Mucosa of gallbladder (tissue), 1 donor: ENCODE results near the gene RNU11. TPM values are rescaled to one million over a fixed set of nuclear protein-coding genes. Genes with fewer than 3 reads are reported as not detected.
A peak's percentile ranks its signal among the peaks of the same experiment; 100 is the strongest.
"Not testable (repeated sequence)": the region's sequence is repeated elsewhere in the genome, so short reads cannot be mapped to it uniquely, and the experiment has no call there.

ENCODE experiments used
- DNase-seq: peaks from one replicate; pipeline ENCODE4 v3.0.0-alpha.2; 2020; ENCODE audit warnings: low spot score
- total RNA-seq: library from RNA; stranded (reverse); gene quantifications from one replicate; pipeline ENCODE4 v1.2.1, GENCODE V29; 2021
- donor health status: DM: no; HTN: no; CAD: no.

RNU11 gene
- total RNA-seq = not detected

GRCh38 chr1:28648474-28649198, at the start of gene RNU11:
RNU11 (plus strand) TSS chr1:28648600.
- DNase-seq = peak; percentile 91

GRCh38 chr1:28601696-28602095, 46.7 kb upstream of the RNU11 start:
- no peak for DNase-seq

- peak; percentile 64 for DNase-seq
These were observed 45.6 kb upstream of the RNU11 start for GRCh38 chr1:28602536-28603439.

GRCh38 chr1:28604411-28604810, 44.0 kb upstream of the RNU11 start:
- no peak for DNase-seq

GRCh38 chr1:28604962-28605361, 43.4 kb upstream of the RNU11 start:
- DNase-seq = no peak

- no peak for DNase-seq
These were observed 41.6 kb upstream of the RNU11 start for GRCh38 chr1:28606771-28607170.

- no peak for DNase-seq
These were observed 35.2 kb upstream of the RNU11 start for GRCh38 chr1:28613175-28613574.

- no peak for DNase-seq
These were observed 16.7 kb upstream of the RNU11 start for GRCh38 chr1:28631713-28632112.

- DNase-seq = no peak
These were observed 15.8 kb upstream of the RNU11 start for GRCh38 chr1:28632560-28632959.

- DNase-seq = no peak
These were observed 7.6 kb upstream of the RNU11 start for GRCh38 chr1:28640766-28641165.

GRCh38 chr1:28642056-28642846, 6.1 kb upstream of the RNU11 start:
- no peak for DNase-seq

- peak; percentile 95 for DNase-seq
These were observed 5.4 kb upstream of the RNU11 start, which contains the start of gene TAF12 for GRCh38 chr1:28642847-28643635. TAF12 (minus strand) TSS chr1:28643067; CDS start chr1:28622081, 20,986 bp downstream.

- no peak for DNase-seq
These were observed 3.9 kb upstream of the RNU11 start for GRCh38 chr1:28644494-28644893.

GRCh38 chr1:28645406-28645805, 3.0 kb upstream of the RNU11 start:
- DNase-seq = not testable (repeated sequence)

GRCh38 chr1:28646040-28646439, 2.4 kb upstream of the RNU11 start:
- no peak for DNase-seq

- DNase-seq = peak; percentile 91
These were observed 359 bp upstream of the RNU11 start for GRCh38 chr1:28648008-28648473.

- not testable (repeated sequence) for DNase-seq
These were observed 4.7 kb downstream of the RNU11 start for GRCh38 chr1:28653063-28653462.

- DNase-seq = not testable (repeated sequence)
These were observed 5.5 kb downstream of the RNU11 start for GRCh38 chr1:28653870-28654269.

GRCh38 chr1:28655448-28656311, 7.3 kb downstream of the RNU11 start:
- DNase-seq = not testable (repeated sequence)

- no peak for DNase-seq
These were observed 7.9 kb downstream of the RNU11 start for GRCh38 chr1:28656335-28656734.
